HG02610 (cell line): Measurements from ENCODE around the gene BPIFA1.

Experiments used
- ATAC-seq: cut with Tn5 transposase; IDR thresholded peaks from one replicate; pipeline ENCODE4 v1.9.1; 2021; ENCODE audit warnings: mild to moderate bottlenecking, moderate library complexity; ENCODE audit not compliant: unreplicated experiment

The BPIFA1 gene

GRCh38 chr20:33239979-33240736 is 4.4 kb downstream of the BPIFA1 start:
- no peak for ATAC-seq

- no peak for ATAC-seq
Observed at GRCh38 chr20:33240923-33241322, 5.1 kb downstream of the BPIFA1 start.

GRCh38 chr20:33242319-33243100 is 6.7 kb downstream of the BPIFA1 start:
- ATAC-seq, result no peak

GRCh38 chr20:33246077-33246476 is 10.3 kb downstream of the BPIFA1 start:
- no peak for ATAC-seq

GRCh38 chr20:33249456-33249855 is 13.7 kb downstream of the BPIFA1 start:
- ATAC-seq, result no peak

- ATAC-seq, result no peak
Observed at GRCh38 chr20:33250666-33251065, 14.9 kb downstream of the BPIFA1 start.

GRCh38 chr20:33251496-33251895 is 15.7 kb downstream of the BPIFA1 start:
- no peak for ATAC-seq

GRCh38 chr20:33252460-33252859 is 16.7 kb downstream of the BPIFA1 start:
- ATAC-seq, result no peak

- no peak for ATAC-seq
Observed at GRCh38 chr20:33255005-33255404, 19.2 kb downstream of the BPIFA1 start.

- ATAC-seq, result no peak
Observed at GRCh38 chr20:33257237-33257636, 21.4 kb downstream of the BPIFA1 start.

GRCh38 chr20:33259371-33259770 is 23.6 kb downstream of the BPIFA1 start:
- ATAC-seq, result no peak

- no peak for ATAC-seq
Observed at GRCh38 chr20:33261465-33261864, 25.7 kb downstream of the BPIFA1 start.

- ATAC-seq, result no peak
Observed at GRCh38 chr20:33262658-33263065, 26.9 kb downstream of the BPIFA1 start.

GRCh38 chr20:33263784-33264183 is 28.0 kb downstream of the BPIFA1 start:
- no peak for ATAC-seq

- no peak for ATAC-seq
Observed at GRCh38 chr20:33267701-33268100, 31.9 kb downstream of the BPIFA1 start.

- no peak for ATAC-seq
Observed at GRCh38 chr20:33272155-33272873, 36.5 kb downstream of the BPIFA1 start.

- ATAC-seq, result no peak
Observed at GRCh38 chr20:33273117-33273851, 37.5 kb downstream of the BPIFA1 start.

- ATAC-seq, result no peak
Observed at GRCh38 chr20:33275215-33275614, 39.4 kb downstream of the BPIFA1 start.

GRCh38 chr20:33275871-33276270 is 40.1 kb downstream of the BPIFA1 start:
- ATAC-seq, result no peak

GRCh38 chr20:33276303-33277113 is 40.7 kb downstream of the BPIFA1 start:
- no peak for ATAC-seq
